CD4-positive, alpha-beta T cell treated with Interleukin-4 for 4 hours (primary cell): ENCODE data around the gene RAB34.
A peak's percentile ranks its signal among the peaks of the same experiment; 100 is the strongest.
"Not testable (repeated sequence)": the region's sequence is repeated elsewhere in the genome, so short reads cannot be mapped to it uniquely, and the experiment has no call there.

ENCODE experiments used
- DNase-seq: peaks from one replicate; pipeline ENCODE4 v3.0.0-alpha.2; 2020

The RAB34 gene

DNA sequence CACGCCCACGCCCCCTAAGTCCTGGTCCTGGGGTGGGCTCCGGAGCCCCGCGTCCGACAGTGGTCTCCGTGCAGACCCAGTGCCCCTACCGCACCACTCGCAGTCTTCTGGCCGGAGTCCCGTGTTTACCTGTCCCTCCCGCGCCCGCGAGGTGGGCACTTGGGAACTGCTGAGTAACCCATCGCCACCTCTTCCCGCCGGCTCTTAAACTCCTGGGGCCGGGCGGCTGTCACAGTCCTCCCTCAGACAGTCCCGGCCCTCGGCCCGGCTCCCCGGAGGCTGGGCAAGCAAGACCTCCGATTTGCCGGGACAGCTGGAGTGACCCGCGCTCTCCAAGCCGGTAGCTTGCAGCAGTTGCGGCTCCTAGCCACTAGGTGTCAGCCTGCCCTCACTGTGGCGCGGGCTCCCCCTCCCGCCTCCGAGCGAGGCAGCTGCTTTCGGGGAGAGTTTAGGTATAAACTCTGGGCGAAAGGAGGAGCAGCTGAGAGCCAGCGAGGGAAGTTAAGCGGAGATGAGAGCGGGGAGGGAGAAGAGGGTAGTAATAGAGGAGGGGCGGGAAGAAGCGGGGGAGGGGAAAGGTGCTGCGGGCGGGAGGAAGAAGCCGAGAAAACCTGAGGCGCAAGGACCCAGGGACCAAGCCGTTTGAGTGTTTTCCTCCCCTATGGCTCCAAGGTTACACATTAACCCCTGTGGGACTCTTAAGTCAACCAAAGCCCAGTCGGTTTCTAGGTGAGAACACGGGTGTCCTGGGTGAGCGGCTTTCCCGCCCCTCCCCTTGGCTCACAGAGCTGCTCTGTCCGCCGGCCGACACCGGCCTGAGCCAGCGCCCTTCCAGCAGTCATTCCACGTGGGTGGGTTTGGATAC is 9.2 kb upstream of the RAB34 start:
- DNase-seq: peak; percentile 88

DNA sequence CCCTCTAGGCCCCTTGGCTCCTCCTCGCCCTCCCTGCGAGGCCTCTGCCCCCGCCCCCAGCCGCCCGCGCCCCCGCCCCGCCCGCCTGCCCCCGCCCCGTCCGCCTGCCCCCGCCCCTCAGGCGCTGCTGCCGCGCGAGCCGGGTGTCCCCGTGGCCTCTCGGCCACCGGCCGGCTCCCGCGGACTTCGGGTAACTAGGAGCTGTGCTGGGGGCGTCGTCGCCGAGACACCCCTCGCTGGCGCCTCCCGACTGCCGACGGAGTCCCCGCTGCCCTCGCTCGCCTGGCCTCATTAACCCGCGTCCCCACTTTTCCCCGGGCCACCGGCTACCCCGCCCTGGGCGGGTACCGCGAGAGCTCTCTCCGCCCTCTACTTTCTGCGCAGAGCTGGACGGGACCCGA is 8.6 kb upstream of the RAB34 start, which contains the start of gene TLCD1:
TLCD1 (minus strand) TSS at position 8 of the 401 bp plus-strand sequence. CDS start 136 bp downstream, outside the sequence.
- peak; percentile 53 for DNase-seq

DNA sequence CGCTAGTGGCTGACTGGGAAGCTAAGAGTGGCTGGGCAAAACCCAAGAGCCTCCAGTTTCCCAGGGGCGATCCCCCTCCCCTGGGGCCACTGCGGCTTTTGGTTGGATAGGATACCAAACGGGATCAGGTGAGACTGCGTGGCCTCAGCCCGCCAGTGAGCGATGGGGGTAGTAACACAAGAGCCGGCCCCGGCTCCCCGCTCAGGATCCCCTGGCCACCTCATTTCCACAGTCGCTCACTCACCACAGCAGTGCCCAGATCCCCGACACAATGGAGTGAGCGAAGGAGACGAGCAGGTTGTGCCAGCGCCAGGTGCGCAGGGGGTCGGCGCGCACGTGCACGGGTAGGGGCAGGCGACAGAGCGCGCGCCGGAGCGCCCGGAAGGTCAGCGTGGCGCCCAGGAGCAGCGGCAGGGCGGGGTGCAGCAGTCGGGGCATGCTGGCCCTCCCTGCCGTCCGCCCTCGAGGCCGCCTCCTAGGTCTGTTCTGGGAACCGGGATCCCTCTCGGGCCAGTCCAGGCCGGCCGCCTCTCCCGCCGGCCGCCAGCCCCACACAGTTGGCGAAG is 8.1 kb upstream of the RAB34 start:
- no peak for DNase-seq

DNA sequence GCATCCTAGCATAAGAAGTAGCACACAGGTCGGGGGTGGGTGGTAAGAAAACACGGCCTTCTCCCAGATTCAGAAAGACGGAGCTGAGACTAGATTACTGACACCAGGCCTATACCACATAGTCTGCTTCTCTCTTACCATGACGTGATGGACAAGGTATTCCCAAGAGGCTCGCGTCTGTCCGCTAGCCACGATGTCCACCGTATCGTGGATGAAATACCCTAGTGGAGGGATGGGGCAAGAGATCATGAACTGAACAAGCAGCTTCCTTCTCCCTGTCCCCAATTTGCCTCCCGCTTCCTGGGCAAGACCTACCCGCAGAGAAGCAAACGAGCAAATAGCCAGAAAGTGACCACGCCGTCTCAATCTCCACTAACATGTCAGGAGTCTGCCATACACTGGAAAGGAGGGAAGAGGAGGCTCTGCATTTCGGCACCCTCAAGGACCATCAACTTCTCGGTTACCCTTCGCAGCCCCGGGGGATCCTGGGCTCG is 7.5 kb upstream of the RAB34 start:
- no peak for DNase-seq

DNA sequence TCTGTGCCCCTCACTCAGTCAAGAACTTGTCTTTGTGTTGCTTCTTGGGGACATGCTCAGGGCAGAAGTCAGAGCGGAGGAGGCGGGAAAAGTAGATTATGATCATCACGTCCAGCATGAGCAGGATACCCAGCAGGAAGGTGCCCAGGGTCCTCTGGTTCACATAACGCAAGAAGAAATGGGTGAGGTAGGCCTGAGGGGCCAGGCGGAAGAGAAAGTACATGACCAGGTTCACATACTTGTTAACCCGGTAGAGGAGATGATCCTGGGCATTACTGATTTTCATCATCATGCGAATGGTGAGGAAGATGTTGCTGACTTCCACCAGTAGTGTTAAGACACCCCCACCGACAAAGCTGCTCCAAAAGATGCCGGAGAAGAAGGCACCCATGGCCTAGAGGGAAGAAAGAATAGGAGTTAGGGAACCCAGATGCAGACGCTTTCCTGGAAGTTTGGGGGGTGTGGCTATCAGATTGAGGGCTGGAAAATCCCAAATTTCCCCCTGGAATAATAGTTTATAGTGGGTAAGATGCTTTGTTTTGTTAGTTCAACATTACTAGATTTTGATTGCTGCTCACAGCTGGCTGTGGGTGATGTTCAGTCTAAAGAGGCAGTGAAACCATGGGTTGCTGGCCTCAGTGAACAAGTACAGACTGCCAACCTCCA is 7.0 kb upstream of the RAB34 start:
- no peak for DNase-seq

DNA sequence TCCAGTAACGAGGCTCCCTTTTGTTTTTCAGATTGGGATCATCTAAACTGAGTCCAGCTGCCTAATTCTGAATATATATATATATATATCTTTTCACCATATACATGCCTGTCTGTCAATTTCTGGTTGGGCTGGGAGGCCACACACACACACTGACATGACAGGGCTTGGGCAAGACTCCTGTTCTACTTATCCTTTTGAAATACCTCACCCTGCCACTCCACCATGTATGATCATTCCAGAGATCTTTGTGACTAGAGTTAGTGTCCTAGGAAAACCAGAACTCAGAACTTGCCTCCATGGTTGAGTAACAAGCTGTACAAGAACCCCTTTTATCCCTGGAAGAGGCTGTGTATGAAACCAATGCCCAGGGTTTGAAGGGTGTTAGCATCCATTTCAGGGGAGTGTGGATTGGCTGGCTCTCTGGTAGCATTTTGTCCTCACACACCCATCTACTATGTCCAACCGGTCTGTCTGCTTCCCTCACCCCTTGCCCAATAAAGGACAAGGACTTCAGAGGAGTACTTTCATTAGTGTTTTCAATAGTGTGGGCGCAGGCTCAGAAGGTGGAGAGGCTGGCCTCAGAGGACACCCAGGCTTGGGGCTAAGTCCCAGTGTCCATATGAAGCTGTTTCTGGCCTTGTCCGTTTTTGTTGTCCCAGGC is 6.3 kb upstream of the RAB34 start:
- DNase-seq: not testable (repeated sequence)

DNA sequence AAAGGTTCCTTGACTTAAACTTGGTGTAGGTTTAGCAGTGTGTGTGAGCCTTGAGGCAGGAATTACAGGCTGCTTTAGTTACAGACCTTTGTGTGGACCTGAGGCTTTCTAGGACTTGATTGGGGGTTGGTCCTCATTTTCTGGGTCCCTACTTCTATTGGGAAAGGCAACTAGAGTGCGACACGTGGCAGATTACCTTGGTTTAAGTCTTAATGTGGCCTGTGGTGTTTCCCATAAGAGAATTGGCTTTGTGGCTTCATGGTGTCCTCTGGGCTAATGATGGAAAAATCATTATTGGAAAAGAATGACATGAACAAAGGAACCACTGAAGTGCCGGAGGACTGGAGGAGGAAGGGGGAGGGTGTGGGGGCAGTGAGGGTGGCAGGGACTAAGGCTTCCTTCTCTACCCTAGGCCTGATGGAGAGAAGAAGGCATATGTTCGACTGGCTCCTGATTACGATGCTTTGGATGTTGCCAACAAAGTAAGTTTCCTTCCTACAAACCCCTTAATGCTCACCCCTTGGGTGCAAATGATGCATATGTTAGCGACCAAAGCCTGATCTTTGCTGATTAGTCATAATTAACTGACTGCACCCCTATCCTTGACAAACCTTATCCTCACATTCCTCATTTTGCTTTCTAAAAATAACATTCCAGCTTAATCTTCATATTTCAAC is 5.6 kb upstream of the RAB34 start:
- no peak for DNase-seq

DNA sequence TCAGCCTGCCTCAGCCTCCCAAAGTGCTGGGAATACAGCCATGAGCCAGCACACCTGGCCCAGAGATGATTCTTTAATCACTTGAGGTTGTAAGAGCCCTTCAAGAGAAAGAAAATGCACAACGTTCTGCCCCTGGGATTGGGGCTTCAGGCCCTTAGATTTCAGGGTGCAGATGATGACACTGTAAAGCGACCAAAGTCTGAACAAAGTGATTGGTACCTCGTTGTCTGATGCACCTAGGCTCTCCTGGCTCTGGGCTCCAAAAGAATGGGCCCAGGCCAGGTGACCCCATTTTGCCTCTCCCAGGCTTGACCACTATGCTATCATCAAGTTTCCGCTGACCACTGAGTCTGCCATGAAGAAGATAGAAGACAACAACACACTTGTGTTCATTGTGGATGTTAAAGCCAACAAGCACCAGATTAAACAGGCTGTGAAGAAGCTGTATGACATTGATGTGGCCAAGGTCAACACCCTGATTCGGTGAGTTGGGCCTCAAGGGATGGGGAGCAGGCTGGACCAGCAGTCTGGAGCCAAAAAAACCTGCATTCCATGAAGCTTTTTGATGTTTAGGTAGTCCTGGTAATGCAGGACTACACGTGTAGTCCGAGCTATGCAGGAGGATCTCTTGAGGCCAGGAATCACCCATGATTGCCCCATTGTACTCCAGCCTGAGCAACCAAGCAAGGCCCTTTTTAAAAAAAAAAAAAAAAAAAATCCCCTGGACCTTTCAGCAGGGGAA is 4.9 kb upstream of the RAB34 start:
- DNase-seq: no peak

DNA sequence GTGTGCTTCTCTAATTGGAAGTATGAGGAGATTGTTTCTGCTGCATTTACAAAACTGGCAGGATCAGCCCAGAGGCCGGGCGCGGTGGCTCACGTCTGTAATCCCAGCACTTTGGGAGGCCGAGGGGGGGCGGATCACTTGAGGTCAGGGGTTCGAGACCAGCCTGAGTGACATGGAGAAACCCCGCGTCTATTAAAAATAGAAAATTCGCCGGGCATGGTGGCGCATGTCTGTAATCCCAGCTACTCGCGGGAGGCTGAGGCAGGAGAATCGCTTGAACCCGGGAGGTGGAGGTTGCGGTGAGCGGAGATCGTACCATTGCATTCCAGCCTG is 3.3 kb upstream of the RAB34 start:
- not testable (repeated sequence) for DNase-seq

DNA sequence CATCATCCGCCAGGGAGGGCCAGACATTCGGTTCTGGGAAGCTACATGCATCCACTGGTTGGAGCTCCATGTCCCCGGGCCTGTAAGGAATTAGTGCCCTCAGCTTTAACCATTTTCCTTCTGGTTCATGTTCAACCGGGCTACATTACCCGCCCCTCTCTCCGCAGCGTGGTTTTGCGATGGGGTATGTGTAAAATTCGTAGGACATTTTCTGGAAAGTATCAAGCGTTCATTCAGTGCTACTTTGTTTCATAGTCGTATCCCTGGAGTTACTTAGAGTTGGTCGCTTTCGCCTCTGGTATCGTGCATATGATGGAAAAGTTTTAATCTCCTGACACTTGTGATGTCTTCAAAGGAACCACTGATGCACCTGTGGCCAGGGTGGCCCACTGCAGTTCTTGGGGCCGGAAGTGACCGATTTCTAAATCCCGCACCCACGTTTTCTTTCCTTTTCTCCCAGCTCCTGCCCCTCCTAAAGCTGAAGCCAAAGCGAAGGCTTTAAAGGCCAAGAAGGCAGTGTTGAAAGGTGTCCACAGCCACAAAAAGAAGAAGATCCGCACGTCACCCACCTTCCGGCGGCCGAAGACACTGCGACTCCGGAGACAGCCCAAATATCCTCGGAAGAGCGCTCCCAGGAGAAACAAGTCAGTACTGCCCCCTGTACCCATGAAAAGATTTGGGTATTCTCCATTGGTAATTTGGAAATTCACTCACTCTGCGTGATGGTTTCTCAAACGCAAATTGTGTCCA is 2.8 kb upstream of the RAB34 start:
- peak; percentile 23 for DNase-seq

DNA sequence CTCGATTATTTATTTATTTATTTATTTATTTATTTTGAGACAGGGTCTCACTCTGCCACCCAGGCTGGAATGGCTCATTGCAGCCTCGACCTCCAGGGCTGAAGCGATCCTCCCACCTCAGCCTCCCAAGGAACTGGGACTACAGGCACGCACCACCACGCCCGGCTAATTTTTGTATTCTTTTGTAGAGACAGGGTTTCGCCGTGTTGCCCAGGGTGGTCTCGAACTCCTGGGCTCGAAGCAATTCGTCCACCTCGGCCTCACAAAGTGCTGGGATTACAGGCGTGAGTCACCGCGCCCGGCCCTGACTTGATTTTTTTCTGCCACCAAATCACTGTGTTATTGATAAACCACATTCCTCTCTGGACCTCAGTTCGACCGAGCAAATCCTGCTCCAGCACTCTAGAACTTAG is 1.4 kb upstream of the RAB34 start:
- no peak for DNase-seq

DNA sequence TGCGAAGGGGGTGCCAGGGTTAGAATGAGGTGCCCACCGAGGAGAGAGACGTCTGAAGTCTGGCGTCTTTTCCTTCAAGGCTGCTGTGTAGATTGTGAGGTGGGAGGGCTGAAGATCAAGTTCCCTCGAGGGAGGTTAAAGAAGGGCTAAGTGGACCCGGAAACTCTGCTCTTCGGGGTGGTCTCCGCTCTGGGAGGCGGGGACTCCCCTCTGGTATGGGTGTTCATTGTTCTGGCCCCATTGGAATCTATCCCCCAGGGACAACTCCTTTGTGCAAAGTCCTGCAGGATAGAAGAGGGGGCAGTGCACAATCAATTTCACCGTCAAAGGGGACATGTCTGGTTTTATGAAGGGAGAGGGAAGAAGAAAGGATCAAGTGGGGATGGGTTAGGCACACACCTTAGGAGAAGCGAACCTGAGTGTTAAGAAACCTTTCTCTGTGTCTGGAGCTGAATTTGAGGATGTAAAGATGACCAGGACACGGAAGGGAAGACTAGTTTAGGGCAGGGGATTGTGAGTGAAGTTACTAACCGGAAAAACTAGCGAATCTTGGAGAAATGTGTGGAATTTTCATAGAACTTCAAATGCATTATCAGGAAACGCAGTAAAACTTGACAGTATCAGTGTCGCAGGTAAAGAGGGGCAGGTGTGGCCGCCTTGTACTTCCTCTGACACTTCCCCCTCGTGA is 809 bp upstream of the RAB34 start:
- DNase-seq: no peak

DNA sequence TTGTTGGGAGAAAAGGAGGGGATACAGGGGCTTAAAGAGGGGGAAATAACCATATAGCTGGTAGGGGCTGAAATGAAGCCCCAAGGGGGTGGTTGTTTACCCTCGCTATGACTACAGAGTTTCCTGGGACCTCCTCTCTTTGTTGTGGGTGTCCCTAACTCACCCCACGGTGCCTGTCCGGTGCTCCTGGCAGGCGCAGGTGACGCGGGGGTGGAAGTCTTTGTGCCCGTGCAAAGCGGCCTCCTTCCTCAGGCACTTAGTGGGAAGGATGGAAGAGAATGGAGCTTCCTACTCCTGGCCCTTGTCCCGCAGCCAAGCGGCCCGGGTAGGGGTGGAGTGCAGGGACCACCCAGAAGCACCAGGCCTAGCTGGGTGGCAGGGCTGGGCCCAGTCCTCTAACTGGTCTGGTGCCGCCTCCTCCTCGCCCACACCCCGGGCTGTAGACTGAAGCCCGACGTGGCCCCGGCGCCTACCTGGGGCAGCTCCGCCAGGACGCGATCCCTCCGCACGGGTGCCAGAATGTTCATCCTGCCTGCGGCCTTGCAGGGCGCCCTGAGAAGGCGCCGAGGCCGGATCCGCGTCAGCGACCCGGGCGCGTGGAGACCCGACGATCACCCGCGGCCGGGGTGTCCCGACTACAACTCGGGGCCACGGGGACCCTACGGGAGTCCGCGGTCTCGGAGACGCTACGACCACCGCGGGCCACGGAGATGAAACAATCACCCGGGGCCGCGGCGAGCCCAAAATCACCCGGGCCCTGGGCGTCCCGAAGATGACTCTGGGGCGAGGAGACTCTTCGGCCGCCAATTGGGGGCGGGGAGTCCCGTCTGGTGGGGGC is 709 bp downstream of the RAB34 start:
- no peak for DNase-seq

DNA sequence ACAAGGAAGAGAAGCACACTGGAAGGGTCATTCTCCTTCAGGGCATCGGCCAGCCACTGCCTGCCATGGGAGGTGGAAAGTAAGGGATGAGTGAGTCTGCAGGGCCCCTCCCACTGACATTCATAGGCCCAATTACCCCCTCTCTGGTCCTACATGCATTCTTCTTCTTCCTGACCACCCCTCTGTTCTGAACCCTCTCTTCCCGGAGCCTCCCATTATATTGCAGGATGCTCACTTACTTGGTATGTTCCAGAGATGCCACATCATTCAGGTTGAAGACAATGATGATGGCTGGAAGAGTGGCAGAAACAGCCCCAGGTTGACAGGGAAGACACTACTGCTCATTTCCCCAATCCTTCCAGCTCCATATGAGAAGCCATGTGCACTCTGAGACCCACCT is 2.5 kb downstream of the RAB34 start:
- DNase-seq: no peak

DNA sequence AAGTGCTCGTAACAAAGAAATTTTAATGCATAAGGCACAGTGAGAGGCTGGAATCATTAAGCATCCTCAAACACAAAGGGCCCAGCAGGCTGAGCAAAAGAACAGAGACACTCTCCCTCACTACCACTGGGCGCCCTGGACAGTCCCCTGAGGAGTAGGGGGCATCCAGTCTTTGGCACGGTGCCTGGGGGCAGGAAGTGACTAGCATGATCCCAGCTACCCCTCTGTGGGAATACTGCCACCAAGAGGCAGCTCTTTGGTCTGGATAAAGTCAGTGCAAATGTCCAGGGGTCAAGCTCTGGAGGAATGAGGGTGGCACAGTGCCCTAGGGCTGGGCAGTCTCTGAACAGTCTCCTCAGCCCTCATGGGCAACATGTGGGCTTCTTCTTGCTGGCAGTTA is 3.4 kb downstream of the RAB34 start:
- DNase-seq: no peak

DNA sequence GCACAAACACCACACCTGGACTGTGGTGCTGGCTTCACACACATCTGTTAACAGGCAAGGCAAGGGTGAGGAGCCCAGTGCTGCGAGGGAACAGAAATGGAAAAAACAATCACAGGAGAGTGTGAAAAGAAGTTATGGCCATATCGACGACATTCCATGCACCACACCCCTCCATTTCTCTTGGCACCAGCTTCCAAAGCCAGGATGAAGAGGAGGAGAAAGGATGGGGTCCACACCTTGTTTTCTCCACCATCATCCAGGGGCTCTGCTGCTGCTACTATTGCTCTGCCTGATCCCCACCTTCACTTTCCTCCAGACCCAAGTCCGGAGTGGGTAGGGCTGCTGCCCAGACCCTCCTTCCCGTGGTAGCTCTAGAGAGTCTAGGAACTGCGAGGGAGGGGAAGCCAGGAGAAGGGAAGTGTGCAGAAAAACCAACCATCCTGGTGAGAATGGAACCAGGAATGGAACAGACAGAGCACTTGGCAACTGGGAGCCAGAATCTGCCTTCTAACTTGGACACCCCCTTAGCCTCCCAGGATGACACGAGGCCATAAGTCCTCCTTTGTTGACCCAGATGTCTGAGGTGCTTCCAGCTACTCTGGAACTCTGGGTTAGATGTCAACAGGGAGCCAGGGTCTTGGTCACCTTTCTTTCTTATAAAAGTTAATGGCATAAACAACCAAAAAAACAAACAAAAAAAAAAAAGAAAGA is 4.8 kb downstream of the RAB34 start:
- DNase-seq: no peak

DNA sequence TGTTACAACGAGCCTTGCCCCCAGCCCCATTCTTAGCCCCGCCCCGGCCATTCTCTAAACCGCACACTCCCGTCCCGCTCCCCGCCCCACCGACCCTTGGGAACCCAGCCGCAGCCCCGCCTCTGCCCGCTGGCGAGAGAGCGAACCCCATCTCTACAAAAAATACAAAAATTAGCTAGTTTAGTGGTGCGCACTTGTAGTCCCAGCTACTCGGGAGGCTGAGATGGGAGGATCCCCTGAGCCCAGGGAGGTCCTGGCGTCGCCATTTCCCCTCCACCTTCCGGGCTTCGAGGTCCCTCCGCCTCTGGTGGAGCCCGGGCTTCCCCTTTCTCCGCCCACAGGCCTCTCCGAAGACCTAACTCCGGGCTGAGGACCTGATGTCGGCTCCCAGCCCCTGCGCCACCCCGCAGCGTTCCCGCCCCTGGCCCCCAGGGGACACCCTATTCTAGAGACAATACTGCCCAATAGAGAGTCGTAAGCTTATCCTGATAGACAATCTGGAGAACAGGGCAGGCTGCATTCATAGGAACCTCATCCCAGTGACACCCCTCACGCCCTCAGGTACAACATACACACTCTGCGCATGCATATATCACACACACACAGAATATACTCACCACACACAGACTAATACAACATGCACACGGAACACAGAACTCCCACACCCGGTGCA is 5.5 kb downstream of the RAB34 start:
- DNase-seq: peak; percentile 60

DNA sequence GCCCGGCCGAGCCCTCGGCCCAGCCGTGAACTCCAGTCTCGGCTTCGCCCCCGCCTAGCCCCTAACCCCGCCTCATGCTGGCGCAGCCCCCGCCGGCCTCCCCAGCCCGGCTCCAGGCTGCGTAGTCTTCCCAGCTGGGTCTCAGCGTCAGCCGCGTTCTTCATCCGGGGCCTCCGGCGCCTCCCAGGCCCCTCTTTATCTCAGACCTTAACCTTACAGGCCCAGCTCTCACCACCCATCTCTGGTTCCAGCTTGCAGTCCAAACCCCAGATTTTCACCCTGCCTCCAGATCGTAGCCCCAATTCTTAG is 6.0 kb downstream of the RAB34 start, which contains the start of gene PROCA1:
PROCA1 (minus strand) TSS at position 166 of the 309 bp plus-strand sequence. CDS start 228 bp downstream, outside the sequence.
- no peak for DNase-seq
